IPS-NIHi7 (cell line): ENCODE measurements around the gene COX14.
"Not testable (repeated sequence)": the region's sequence is repeated elsewhere in the genome, so short reads cannot be mapped to it uniquely, and the experiment has no call there.

Experiments used
- DNase-seq: peaks from one replicate; pipeline ENCODE4 v3.0.0; 2012; ENCODE audit warnings: mixed read lengths; ENCODE audit errors: extremely low spot score

Gene COX14

GRCh38 chr12:50107416-50108268 is 4.4 kb upstream of the COX14 start:
- DNase-seq, result no peak

- no peak for DNase-seq
Measured at GRCh38 chr12:50109319-50109718, 2.7 kb upstream of the COX14 start.

DNA sequence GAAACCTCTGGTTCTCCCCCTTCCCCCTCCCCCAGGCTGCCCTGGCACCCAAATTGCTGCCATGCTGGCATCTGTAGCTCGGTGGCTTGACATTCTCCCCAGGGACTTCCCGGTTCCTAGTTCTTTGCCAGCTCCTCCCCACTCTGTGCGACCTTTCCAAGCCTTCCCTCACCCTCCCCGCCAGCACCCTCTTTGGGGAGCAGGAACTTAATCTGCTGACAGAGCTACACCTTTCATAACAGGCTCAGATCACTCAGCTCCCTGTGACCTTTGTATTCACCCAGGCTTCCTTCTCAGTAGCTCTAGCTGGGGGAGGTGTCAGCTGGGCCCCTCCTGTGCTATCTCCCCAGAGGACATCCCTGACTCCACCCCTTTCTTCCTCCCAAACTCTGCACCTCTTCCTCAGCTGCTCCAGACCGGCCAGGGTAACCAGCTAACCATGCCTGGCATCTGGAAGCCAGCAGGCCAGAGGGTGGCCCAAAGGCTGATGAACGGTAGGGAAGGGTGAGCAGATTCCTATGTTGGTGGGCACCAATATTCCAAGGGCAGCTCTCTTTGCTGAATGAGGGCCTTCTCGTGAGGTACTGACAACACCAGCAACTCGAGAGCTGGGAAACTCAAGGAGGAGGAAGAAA is 1.8 kb upstream of the COX14 start:
- no peak for DNase-seq

DNA sequence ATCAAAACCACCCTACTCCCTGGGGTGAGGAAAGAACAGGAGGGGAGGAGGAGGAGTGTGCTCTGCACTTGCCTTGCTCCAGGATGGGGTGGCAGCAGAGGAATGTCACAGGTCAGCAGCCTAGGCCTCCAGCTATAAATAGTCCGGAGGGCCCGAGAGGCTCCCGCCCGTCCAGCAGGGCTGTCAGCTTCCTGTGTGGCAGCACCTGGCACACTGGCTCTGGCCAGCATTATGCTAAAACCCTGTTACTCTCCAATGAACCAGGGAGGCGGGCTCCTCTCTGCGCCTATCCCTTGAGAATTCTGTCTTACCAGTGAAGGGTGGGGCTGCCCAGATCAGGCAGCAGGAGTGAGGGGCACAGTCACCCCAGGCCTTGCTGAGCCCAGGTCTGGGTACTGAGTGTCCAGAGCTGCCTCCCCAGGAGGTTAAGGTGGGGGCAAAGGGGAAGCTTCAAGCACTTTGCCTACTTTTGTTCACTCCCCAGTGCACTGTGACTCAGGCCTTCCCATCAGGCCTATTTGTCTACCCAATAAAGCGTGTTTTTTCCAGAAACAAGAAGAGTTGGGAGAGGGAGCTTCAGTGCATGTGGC is 1.2 kb upstream of the COX14 start:
- DNase-seq, result peak; percentile 33

- no peak for DNase-seq
Measured at GRCh38 chr12:50111395-50111692, 692 bp upstream of the COX14 start.

- DNase-seq, result peak; percentile 66
Measured at GRCh38 chr12:50112456-50113218, 601 bp downstream of the COX14 start.

DNA sequence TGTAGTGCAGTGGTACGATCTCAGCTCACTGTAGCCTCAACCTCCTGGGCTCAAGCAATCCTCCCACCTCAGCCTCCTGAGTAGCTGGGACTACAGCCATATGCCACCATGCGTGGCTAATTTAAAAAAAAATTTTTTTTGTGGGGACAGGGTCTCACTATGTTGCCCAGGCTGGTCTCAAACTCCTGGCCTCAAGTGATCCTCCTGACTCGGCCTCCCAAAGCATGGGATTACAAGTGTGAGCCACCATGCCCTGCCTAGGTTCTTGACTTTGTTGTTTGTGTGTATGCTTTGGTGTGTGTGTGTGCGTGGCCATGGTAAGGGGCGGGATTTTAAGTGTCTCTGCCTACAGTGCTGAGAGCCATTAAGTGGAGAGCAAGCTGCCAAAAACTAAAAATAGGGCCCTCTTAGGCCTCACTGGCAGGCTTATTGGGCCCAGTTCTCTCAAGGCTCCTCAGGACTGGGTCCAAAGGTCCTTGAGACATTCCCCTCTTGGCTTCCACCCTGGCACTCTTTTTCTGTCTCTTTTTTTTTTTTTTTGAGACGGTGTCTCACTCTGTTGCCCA is 5.1 kb downstream of the COX14 start:
- DNase-seq, result no peak

DNA sequence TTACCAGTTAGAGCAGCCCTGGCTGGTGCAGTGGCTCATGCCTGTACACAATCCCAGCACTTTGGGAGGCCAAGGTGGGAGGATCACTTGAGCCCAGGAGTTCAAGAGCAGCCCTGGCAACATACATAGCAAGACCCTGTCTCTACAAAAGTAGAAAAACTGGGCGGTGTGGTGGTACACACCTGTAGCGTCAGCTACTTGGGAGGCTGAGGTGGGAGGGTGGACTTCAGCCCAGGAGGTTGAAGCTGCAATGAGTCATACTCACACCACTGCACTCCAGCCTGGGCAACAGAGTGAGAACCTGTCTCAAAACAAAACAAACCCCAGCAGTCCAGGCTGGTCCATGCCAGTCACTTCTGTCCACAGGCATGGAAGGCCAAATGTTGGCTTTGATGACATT is 7.4 kb downstream of the COX14 start:
- DNase-seq, result no peak

DNA sequence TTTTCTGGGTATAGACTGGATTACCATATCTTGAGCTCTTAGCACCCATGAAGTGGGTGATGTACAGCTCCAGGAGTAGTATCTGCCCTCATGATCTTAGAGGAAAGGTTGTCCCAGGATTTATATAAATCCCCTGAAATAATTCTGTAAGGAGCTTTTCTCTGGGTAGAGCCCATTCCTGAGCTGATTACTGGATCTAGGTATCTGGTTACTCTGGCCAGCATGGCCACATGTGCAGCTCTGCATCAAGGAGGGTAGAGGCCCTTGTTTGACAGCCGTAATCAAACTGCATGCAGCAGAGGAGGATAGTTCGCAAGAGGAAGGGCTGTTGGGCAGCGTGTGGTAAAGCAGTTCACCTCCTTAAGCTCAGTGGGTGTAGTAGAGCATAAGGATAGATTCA is 8.5 kb downstream of the COX14 start:
- DNase-seq, result no peak

DNA sequence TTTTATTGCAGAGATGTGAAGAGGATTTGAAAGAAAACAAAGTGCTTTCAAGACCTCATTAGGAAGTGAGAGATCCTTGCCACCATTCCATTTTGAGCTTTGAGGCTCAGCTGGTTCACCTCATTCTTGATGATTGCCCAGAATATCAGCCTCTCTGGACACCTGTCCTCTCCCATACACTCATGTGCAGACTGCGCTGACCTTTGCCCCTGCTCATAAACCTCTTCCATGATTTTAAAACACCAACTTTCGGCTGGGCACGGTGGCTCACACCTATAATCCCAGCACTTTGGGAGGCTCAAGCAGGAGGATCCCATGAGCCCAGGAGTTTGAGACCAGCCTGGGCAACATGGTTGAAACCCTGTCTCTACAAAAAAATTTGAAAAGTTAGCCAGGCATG is 8.9 kb downstream of the COX14 start:
- DNase-seq, result no peak

DNA sequence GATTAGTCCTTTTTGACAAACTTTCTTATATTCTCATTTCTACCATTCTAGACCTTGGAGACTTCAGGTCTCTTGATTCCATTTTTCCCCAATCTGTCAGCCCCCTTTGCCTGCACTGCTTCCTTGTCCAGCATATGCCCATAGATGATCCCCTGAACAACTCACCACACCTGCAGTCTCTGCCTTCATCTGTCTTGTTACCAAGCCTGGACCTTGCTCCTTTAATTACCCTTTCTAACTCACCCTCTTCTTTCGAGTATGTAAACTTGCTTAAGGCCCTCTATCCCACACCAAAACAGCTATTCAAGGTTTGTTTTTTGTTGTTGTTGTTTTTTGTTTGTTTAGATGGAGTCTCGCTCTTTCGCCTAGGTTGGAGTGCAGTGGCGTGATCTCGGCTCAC is 9.6 kb downstream of the COX14 start:
- DNase-seq, result no peak

DNA sequence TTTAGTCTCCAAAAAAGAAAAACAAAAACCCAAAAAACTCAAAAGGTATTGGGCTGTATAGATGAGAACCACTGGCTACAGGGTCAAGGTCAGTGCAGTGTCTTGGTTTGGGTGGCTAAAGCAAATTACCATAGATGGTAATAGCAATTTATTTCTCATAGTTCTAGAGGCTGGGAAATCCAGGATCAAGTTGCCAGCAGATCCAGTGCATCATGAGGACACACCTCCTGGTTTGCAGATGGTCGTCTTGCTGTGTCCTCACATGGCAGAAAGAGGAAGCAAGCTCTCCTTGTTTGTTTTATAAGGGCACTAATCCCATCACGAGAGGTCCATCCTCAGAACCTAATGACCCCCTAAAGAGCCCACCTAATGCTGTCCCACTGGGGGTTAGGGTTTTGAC is 11.2 kb downstream of the COX14 start:
- DNase-seq, result no peak

- no peak for DNase-seq
Measured at GRCh38 chr12:50127546-50127945, 15.5 kb downstream of the COX14 start.

- DNase-seq, result no peak
Measured at GRCh38 chr12:50129290-50129689, 17.3 kb downstream of the COX14 start.

- DNase-seq, result peak; percentile 54
Measured at GRCh38 chr12:50132505-50133135, 20.6 kb downstream of the COX14 start.

- no peak for DNase-seq
Measured at GRCh38 chr12:50142993-50143392, 31.0 kb downstream of the COX14 start.

GRCh38 chr12:50145439-50145838 is 33.4 kb downstream of the COX14 start:
- DNase-seq, result no peak

DNA sequence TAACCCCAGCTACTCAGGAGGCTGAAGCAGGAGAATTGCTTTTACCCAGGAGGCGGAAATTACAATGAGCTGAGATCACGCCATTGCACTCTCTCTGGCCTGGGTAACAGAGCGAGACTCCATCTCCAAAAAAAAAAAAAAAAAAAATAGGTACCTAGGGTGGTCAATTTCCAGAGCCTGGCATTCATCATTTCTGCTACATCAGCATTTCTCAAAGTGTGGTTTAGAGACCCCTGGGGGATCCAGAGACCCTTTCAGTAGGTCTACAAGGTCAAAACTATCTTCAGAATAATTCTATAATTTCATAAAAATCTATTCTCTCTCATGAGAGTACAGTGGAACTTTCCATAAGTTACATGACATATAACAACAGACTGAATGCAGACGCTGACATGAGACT is 35.2 kb downstream of the COX14 start:
- no peak for DNase-seq

DNA sequence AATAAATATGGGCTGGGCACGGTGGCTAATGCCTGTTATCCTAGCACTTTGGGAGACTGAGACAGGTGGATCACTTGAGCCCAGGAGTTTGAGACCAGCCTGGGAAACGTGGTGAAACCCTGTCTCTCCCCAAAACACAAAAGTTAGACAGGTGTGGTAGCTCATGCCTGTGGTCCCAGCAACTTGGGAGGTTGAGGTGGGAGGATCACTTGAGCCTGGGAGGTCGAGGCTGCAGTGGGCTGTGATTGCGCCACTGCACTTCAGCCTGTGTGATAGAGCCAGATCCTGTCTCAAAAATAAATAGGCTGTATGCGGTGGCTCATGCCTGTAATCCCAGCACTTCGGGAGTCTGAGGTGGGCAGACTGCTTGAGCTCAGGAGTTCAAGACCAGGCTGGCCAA is 36.0 kb downstream of the COX14 start:
- not testable (repeated sequence) for DNase-seq

GRCh38 chr12:50149311-50149710 is 37.3 kb downstream of the COX14 start:
- no peak for DNase-seq

GRCh38 chr12:50151047-50151687 is 39.1 kb downstream of the COX14 start:
- DNase-seq, result no peak
